CD14-positive monocyte (primary cell): ENCODE results near the gene CSGALNACT2. TPM values are rescaled to one million over a fixed set of nuclear protein-coding genes. Genes with fewer than 3 reads are reported as not detected.
A peak's percentile ranks its signal among the peaks of the same experiment; 100 is the strongest.

Source experiments
- DNase-seq, 3 donors: peaks; one replicate each; pipeline ENCODE4 v3.0.0-alpha.2; 2011 to 2022
- H2AFZ ChIP-seq: 2 replicates; pipeline ENCODE4 v1.6.0; 2012; ENCODE audit warnings: mild to moderate bottlenecking, low read depth, low read length, inconsistent platforms; ENCODE audit not compliant: insufficient read depth, poor library complexity, severe bottlenecking
- H3K27ac ChIP-seq, 2 donors: 1 replicate in 1 of 2; 2 replicates in 1 of 2; pipeline ENCODE4 v1.5.1; 2012 to 2013; ENCODE audit warnings: low read length in 2 of 2, control low read depth in 1 of 2, inconsistent platforms in 1 of 2, low read depth in 1 of 2, mild to moderate bottlenecking in 1 of 2
- H3K27me3 ChIP-seq, 2 donors: one replicate each; pipeline versions ENCODE4 v1.6.0 to v1.6.1; 2011 to 2013; ENCODE audit warnings: low read length in 2 of 2; ENCODE audit not compliant: control insufficient read depth in 2 of 2, insufficient read depth in 2 of 2
- H3K36me3 ChIP-seq, 2 donors: replicated peaks in 1 of 2; 1 replicate in 1 of 2; 2 replicates in 1 of 2; pipeline versions ENCODE4 v1.5.1 to v1.6.1; 2012 to 2013; ENCODE audit warnings: low read length in 2 of 2, control low read depth in 1 of 2, inconsistent platforms in 1 of 2, mild to moderate bottlenecking in 1 of 2; ENCODE audit not compliant: insufficient read depth in 2 of 2, control insufficient read depth in 1 of 2
- H3K4me1 ChIP-seq, 2 donors: 1 replicate in 1 of 2; 2 replicates in 1 of 2; pipeline versions ENCODE4 v1.5.1 to v1.6.1; 2012 to 2013; ENCODE audit warnings: low read length in 2 of 2, control low read depth in 1 of 2, inconsistent platforms in 1 of 2, mild to moderate bottlenecking in 1 of 2, moderate library complexity in 1 of 2; ENCODE audit not compliant: insufficient read depth in 2 of 2, control insufficient read depth in 1 of 2
- H3K4me2 ChIP-seq: replicated peaks from 2 replicates; pipeline ENCODE3; 2012; ENCODE audit warnings: low read length, moderate library complexity, mild to moderate bottlenecking; ENCODE audit not compliant: poor library complexity, severe bottlenecking; ENCODE audit errors: extremely low read depth
- H3K4me3 ChIP-seq, 3 experiments: fragments of 200-600 bp in 1 of 3; sonication (generic) in 1 of 3; replicated peaks in 1 of 3; 1 replicate in 2 of 3; 2 replicates in 1 of 3; pipeline ENCODE4 v1.5.1; 2011 to 2013; ENCODE audit warnings: low read length in 3 of 3, mild to moderate bottlenecking in 3 of 3, control low read depth in 2 of 3, low read depth in 2 of 3, inconsistent platforms in 1 of 3, moderate library complexity in 1 of 3
- H3K79me2 ChIP-seq: 2 replicates; pipeline ENCODE4 v1.6.0; 2012; ENCODE audit warnings: mild to moderate bottlenecking, control low read depth, inconsistent platforms, low read length, moderate library complexity; ENCODE audit not compliant: insufficient read depth
- H3K9ac ChIP-seq: 2 replicates; pipeline ENCODE4 v1.6.0; 2017; ENCODE audit warnings: low read length, mild to moderate bottlenecking; ENCODE audit not compliant: insufficient read depth, poor library complexity, severe bottlenecking
- H3K9me3 ChIP-seq, 2 donors: replicated peaks in 1 of 2; 1 replicate in 1 of 2; 2 replicates in 1 of 2; pipeline versions ENCODE4 v1.5.1 to v1.6.1; 2012 to 2013; ENCODE audit warnings: low read length in 2 of 2, control low read depth in 1 of 2; ENCODE audit not compliant: control insufficient read depth in 1 of 2, insufficient read depth in 1 of 2
- H4K20me1 ChIP-seq: 2 replicates; pipeline ENCODE4 v1.6.0; 2012; ENCODE audit warnings: mild to moderate bottlenecking, low read length, control low read depth, moderate library complexity; ENCODE audit not compliant: insufficient read depth
- H3K27ac Mint-ChIP-seq, 7 donors: one replicate each; pipeline ENCODE4 v1.8.0; 2020; ENCODE audit warnings: mild to moderate bottlenecking in 7 of 7, mixed read lengths in 7 of 7, moderate library complexity in 6 of 7, inconsistent platforms in 2 of 7
- H3K27me3 Mint-ChIP-seq, 3 donors: one replicate each; pipeline ENCODE4 v1.8.0; 2021 to 2022; ENCODE audit warnings: low read depth in 3 of 3, mild to moderate bottlenecking in 3 of 3, mixed read lengths in 3 of 3, moderate library complexity in 3 of 3, inconsistent platforms in 1 of 3
- H3K36me3 Mint-ChIP-seq, 2 donors: one replicate each; pipeline ENCODE4 v1.8.0; 2020; ENCODE audit warnings: mixed read lengths in 2 of 2, inconsistent platforms in 1 of 2, mild to moderate bottlenecking in 1 of 2
- H3K4me1 Mint-ChIP-seq: one replicate; pipeline ENCODE4 v1.8.0; 2020; ENCODE audit warnings: mild to moderate bottlenecking, mixed read lengths
- H3K4me3 Mint-ChIP-seq, 2 donors: one replicate each; pipeline ENCODE4 v1.8.0; 2020; ENCODE audit warnings: mild to moderate bottlenecking in 2 of 2, mixed read lengths in 2 of 2, moderate library complexity in 1 of 2
- H3K9me3 Mint-ChIP-seq, 7 donors: one replicate each; pipeline ENCODE4 v1.8.0; 2020 to 2022; ENCODE audit warnings: mixed read lengths in 7 of 7, mild to moderate bottlenecking in 6 of 7, moderate library complexity in 6 of 7, inconsistent platforms in 2 of 7
- WGBS: methylation state at CpG from one replicate; pipeline ENCODE4 v1.1.5; 2013; ENCODE audit warnings: missing lambda C conversion rate; ENCODE audit not compliant: insufficient coverage; 5-methylcytosine and 5-hydroxymethylcytosine counted together
- intact Hi-C, 2 donors: fragments of 100-400 bp; cut with micrococcal nuclease; formaldehyde crosslinking; loops; one replicate each; pipeline versions ENCODE4 v1.15.0 to v1.15.1; 2023
- polyA plus RNA-seq, 3 donors: library from polyadenylated mRNA; depleted of rRNA in 1 of 3; unstranded in 2 of 3; stranded (reverse) in 1 of 3; fragments of 300-500 nt in 2 of 3; fragments of >200 nt in 1 of 3; fragmentation: Illumina TruSeq in 2 of 3; gene quantifications; 1 replicate in 2 of 3; 2 replicates in 1 of 3; pipeline ENCODE4 v1.2.3, GENCODE V29; 2012 to 2021
- TF ChIP-seq, protein P1 (sequence below): fragments of 200-600 bp; IDR thresholded peaks from one replicate; pipeline ENCODE4 v1.8.0; 2022; ENCODE audit warnings: antibody characterized with exemption, mild to moderate bottlenecking

CSGALNACT2 gene
- polyA plus RNA-seq, 3 donors, result 43.7 to 80.1 (median 48.2) TPM

DNA sequence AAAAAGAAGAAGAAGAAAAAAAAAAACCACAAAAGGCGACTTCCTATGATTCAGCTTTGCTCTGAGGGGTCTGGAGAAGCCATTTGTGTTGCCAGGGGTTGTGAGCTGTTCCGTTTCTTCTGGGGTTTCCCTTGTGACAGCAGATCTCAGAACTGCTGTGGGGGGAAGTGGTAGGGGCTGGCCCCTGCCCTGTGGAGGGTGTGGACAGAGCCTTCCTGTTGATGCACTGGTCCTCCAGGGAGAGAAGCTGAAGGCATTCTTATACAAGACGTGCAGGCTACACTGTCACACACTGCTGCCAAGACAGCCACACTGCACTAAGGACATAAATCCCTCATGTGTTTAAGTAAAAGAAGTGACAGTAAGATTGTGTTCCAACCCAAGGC, 17.3 kb upstream of the CSGALNACT2 start:
- Mint-ChIP-seq H3K36me3 (peaks cover 0 to 6% of the 10 kb centered on the region in 2 donors), H3K4me1 (peaks cover 61% of the 10 kb centered on the region), H3K27me3 (peaks cover 1 to 6% (median 2%) of the 10 kb centered on the region in 3 donors), H3K9me3 (peaks cover 0 to 1% (median 0%) of the 10 kb centered on the region in 7 donors), H3K27ac (peak overlapping the region; percentile 94 to 98 (median 98)), H3K4me3 (peak overlapping the region; percentile 57 to 68)
- Histone ChIP-seq H3K4me3 (peak overlapping the region in 1 of 3 experiments; percentile 39), H4K20me1 (no peaks in the 10 kb centered on the region), H3K36me3 (no peaks in the 10 kb centered on the region), H3K9me3 (no peaks in the 10 kb centered on the region), H3K27ac (peak overlapping the region; percentile 74 to 94), H3K4me1 (peaks cover 55 to 64% of the 10 kb centered on the region in 2 donors), H3K4me2 (peak overlapping the region; percentile 42), H2AFZ (no peak overlapping the region), H3K79me2 (no peaks in the 10 kb centered on the region), H3K27me3 (no peaks in the 10 kb centered on the region), H3K9ac (peak overlapping the region; percentile 53)
- TF ChIP-seq, protein P1, sequence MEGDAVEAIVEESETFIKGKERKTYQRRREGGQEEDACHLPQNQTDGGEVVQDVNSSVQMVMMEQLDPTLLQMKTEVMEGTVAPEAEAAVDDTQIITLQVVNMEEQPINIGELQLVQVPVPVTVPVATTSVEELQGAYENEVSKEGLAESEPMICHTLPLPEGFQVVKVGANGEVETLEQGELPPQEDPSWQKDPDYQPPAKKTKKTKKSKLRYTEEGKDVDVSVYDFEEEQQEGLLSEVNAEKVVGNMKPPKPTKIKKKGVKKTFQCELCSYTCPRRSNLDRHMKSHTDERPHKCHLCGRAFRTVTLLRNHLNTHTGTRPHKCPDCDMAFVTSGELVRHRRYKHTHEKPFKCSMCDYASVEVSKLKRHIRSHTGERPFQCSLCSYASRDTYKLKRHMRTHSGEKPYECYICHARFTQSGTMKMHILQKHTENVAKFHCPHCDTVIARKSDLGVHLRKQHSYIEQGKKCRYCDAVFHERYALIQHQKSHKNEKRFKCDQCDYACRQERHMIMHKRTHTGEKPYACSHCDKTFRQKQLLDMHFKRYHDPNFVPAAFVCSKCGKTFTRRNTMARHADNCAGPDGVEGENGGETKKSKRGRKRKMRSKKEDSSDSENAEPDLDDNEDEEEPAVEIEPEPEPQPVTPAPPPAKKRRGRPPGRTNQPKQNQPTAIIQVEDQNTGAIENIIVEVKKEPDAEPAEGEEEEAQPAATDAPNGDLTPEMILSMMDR, result no peak
- DNase-seq, result peak; percentile 95 to 98 (median 97)
- whole genome bisulfite sequencing, result 0% methylated on average over 2 of the region's 3 CpGs
- intact Hi-C loops, result loop anchor here (2.0 to 5.0 kb wide), 2 partner anchors 18 to 41 kb away; partner anchors contain the start of gene CSGALNACT2 (in 1 of the 2)

DNA sequence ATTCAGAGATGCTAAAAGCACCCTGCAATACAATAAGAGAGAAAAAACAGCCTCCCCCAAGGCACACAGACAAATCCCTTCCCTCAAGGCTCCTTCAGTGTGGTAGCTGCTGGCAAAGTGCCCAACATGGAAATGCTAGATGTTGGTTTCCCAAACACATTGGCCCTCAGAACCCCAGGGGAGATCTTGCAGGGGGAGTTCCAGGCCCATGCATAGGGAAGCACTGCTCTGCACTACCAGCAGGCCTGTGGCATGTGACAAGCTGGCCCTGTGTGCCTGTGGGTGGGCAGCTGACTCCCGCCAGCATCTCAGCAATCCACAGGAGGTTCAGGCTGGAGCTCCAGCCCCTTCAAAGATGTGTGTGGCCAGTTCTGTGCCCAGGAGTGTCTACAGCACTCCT, 16.8 kb upstream of the CSGALNACT2 start:
- H3K4me1 ChIP-seq, result peaks cover 61 to 70% of the 10 kb centered on the region in 2 donors
- Mint-ChIP-seq H3K4me3 (peak overlapping the region; percentile 43 to 62), H3K4me1 (peaks cover 66% of the 10 kb centered on the region), H3K36me3 (peaks cover 0 to 6% of the 10 kb centered on the region in 2 donors), H3K27ac (peak overlapping the region; percentile 94 to 98 (median 98)), H3K9me3 (no peaks in the 10 kb centered on the region), H3K27me3 (peaks cover 1 to 6% (median 2%) of the 10 kb centered on the region in 3 donors)
- peak overlapping the region; percentile 53 for H3K9ac ChIP-seq
- TF ChIP-seq, protein P1, result no peak
- H3K9me3 ChIP-seq, result no peaks in the 10 kb centered on the region
- H3K79me2 ChIP-seq, result no peaks in the 10 kb centered on the region
- peak; percentile 55 to 85 (median 60) for DNase-seq
- H4K20me1 ChIP-seq, result no peaks in the 10 kb centered on the region
- intact Hi-C loops, result loop anchor here (2.0 to 5.0 kb wide), 2 partner anchors 17 to 41 kb away; partner anchors contain the start of gene CSGALNACT2 (in 1 of the 2)
- H3K27me3 ChIP-seq, result no peaks in the 10 kb centered on the region
- peak overlapping the region; percentile 74 to 94 for H3K27ac ChIP-seq
- H3K4me2 ChIP-seq, result peak overlapping the region; percentile 42
- H3K36me3 ChIP-seq, result no peaks in the 10 kb centered on the region
- H2AFZ ChIP-seq, result peak overlapping the region; percentile 43
- 33% methylated on average over 1 of the region's 1 CpG for WGBS
- H3K4me3 ChIP-seq, result peak overlapping the region in 1 of 3 experiments; percentile 39
